ENCODE data around the gene AP4S1.
"Not testable (repeated sequence)": the region's sequence is repeated elsewhere in the genome, so short reads cannot be mapped to it uniquely, and the experiment has no call there.

The AP4S1 gene

DNA sequence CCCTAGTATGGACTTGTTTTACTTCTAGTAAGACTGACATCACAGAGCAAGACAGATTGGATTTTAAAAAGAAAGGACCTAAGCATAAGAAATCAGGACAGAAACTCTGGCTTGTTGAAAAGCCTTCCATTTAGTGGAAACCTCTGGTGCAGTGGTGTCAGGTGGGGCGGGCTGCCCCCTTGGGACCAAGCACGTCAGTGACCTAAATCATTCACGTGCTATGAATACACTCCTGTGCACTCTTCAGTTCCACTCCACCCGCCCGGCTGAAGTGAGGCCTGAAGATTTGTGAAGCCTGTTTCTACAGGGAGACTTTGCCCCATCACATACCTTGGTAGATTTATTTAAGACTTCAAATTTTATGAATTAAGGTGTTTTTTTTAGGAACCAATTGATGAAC lies 58.9 kb downstream of the AP4S1 start:
- no peak overlapping the region for H3K4me3 ChIP-seq (ENCODE audit: low read length)
- H3K9ac ChIP-seq (ENCODE audit: low read length) = no peak overlapping the region
- no peaks in the 10 kb centered on the region for H3K36me3 ChIP-seq (ENCODE audit: control insufficient read depth, insufficient read depth, low read length)
- peak overlapping the region; percentile 45 for H3K27ac ChIP-seq (ENCODE audit: low read depth, low read length)
- no peaks in the 10 kb centered on the region for H3K27me3 ChIP-seq (ENCODE audit: control insufficient read depth, insufficient read depth, low read length)
- H3K4me1 ChIP-seq (ENCODE audit: control insufficient read depth, insufficient read depth, low read length) = no peaks in the 10 kb centered on the region

DNA sequence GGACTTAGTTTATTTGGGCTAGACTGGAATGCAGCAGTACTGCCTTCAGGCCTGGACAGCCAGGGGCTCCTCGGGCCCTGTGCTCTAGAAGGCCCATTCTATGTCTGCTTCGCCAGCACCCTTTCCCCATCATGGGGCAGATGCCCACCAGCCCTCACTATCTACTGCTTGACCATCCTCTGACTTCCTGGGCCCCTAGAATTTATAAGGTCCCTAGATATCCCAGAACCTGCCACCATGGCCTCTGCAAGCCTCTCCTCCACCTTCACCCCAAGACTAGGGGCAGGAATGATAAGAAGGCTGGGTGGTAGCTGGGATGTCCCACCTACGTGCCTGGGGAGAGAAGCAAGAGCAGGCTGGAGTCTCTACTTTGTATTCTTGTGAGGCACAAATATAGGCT lies 59.6 kb downstream of the AP4S1 start:
- no peaks in the 10 kb centered on the region for H3K36me3 ChIP-seq (ENCODE audit: control insufficient read depth, insufficient read depth, low read length)
- H3K4me1 ChIP-seq (ENCODE audit: control insufficient read depth, insufficient read depth, low read length) = no peaks in the 10 kb centered on the region
- no peak overlapping the region for H3K4me3 ChIP-seq (ENCODE audit: low read length)
- H3K27me3 ChIP-seq (ENCODE audit: control insufficient read depth, insufficient read depth, low read length) = no peaks in the 10 kb centered on the region
- H3K9ac ChIP-seq (ENCODE audit: low read length) = no peak overlapping the region
- H3K27ac ChIP-seq (ENCODE audit: low read depth, low read length) = no peak overlapping the region

DNA sequence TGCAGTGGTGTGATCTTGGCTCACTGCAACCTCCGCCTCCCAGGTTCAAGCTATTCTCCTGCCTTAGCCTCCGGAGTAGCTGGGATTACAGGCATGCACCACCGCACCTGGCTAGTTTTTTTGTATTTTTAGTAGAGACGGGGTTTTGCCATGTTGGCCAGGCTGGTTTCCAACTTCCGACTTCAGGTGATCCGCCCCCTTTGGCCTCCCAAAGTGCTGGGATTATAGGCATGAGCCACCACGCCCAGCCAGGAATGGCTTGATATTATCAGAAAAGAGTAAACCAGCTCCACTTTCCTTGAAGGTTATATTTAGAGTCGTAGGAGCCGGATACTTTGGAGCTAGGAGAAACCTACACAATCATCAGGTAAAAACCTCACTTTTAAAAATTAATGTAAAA lies 61.0 kb downstream of the AP4S1 start:
- not testable (repeated sequence) for H3K9ac ChIP-seq (ENCODE audit: low read length); H3K4me3 ChIP-seq (ENCODE audit: low read length); H3K27me3 ChIP-seq (ENCODE audit: control insufficient read depth, insufficient read depth, low read length); H3K36me3 ChIP-seq (ENCODE audit: control insufficient read depth, insufficient read depth, low read length); H3K4me1 ChIP-seq (ENCODE audit: control insufficient read depth, insufficient read depth, low read length); H3K27ac ChIP-seq (ENCODE audit: low read depth, low read length)

DNA sequence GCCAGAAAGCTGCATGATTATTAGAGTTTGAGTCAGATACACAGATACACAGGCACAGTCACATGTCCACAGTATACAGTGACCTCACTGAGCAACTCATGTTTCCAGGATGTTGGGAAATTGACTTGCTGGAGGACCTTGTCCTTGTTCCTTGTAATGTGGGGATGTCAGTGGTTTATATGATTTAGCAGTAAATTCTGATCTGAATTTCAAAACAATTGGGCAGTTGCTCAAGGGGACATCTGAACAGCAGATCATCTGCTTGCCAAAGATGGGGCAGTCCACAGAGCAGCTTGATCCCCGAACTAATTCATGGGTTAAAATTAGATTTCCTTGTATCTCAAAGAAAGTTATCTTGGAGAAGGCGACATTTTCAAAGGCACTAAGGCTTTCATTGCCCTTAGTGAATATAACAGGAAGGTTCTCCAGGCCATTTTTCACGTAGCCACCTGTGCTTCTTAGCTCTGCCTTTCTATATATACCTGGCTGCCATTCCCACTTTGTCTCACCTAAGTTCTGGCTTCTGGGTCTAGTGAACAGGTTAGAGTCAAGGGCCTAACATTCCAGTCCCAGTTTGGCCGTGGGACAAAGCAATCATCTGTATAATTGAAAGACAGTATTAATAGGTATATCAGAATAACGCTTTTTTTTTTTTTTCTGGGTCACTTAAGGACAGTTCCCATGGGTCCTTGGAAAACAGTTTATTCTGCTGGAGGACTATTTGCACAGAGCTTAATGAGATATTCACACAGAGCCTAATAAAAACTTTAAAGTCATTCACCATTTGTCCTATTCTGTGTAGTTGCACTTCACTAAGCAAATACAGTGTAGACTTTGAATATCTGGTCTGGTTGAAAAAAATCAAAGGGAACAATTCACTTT lies 65.7 kb downstream of the AP4S1 start:
- no peak overlapping the region for H3K9ac ChIP-seq (ENCODE audit: low read length)
- no peak overlapping the region for H3K27ac ChIP-seq (ENCODE audit: low read depth, low read length)
- H3K36me3 ChIP-seq (ENCODE audit: control insufficient read depth, insufficient read depth, low read length) = no peaks in the 10 kb centered on the region
- peaks cover 7% of the 10 kb centered on the region for H3K4me1 ChIP-seq (ENCODE audit: control insufficient read depth, insufficient read depth, low read length)
- no peak overlapping the region for H3K4me3 ChIP-seq (ENCODE audit: low read length)
- no peaks in the 10 kb centered on the region for H3K27me3 ChIP-seq (ENCODE audit: control insufficient read depth, insufficient read depth, low read length)

DNA sequence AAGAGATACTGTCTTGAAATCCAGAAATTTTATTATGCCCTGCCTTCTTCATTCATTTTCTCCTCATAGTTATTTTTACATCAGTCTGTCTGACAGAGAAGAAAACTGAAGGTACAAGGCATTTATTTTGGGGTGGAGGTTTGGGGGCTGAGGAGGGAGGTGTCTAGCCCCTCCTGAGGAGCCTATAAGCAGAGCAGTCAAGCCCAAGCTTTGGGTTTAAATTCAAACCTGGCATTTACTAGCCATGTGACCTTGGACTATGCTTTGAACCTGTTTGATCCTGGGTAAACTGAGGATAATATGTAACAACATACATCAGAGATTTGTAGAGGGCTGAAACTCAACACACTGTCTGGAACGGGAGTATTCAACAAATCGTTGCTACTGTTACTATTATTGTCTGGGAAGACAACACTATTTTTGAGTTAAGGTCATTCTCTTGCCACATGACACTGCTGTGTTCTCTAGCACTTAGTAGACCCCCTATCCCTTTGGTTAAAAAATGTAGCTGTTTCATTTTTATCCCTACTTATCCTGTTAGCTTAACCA lies 66.8 kb downstream of the AP4S1 start:
- no peak overlapping the region for H3K9ac ChIP-seq (ENCODE audit: low read length)
- H3K36me3 ChIP-seq (ENCODE audit: control insufficient read depth, insufficient read depth, low read length) = no peaks in the 10 kb centered on the region
- H3K27me3 ChIP-seq (ENCODE audit: control insufficient read depth, insufficient read depth, low read length) = no peaks in the 10 kb centered on the region
- H3K4me1 ChIP-seq (ENCODE audit: control insufficient read depth, insufficient read depth, low read length) = peaks cover 7% of the 10 kb centered on the region
- H3K27ac ChIP-seq (ENCODE audit: low read depth, low read length) = no peak overlapping the region
- H3K4me3 ChIP-seq (ENCODE audit: low read length) = no peak overlapping the region

DNA sequence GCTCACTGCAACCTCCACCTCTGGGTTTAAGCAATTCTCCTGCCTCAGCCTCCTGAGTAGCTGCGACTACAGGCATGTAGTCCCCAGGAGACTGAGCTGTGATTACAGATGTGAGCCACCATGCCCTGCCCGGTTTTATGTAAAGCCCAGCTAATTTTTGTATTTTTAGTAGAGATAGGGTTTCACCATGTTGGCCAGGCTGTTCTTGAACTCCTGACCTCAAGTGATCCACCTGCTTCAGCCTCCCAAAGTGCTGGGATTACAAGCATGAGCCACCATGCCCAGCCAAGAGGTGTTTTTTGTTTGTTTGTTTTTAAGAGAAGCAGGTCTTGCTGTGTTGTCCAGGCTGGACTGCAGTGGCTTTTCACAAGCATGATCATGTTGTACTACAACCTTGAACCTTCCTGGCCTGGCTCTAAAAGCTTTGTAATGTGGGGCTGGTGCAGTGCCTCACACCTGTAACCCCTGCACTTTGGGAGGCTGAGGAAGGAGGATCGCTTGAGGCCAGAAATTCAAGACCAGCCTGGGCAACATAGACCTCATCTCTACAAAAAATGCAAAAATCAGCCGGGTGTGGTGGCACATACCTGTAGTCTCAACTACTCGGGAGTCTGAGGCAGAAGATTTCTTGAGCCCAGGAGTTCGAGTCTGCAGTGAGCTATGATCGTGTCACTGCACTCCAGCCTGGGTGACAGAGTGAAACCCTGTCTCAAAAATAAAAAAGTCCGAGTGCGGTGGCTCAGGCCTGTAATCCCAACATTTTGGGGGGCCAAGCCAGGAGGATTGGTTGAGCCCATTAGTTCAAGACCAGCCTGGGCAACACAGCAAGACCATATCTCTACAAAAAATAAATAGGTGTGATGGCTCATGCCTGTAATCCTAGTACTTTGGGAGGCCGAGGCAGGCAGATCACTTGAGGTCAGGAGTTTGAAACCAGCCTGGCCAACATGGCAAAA lies 68.7 kb downstream of the AP4S1 start:
- not testable (repeated sequence) for H3K27me3 ChIP-seq (ENCODE audit: control insufficient read depth, insufficient read depth, low read length); H3K9ac ChIP-seq (ENCODE audit: low read length); H3K27ac ChIP-seq (ENCODE audit: low read depth, low read length); H3K4me3 ChIP-seq (ENCODE audit: low read length); H3K4me1 ChIP-seq (ENCODE audit: control insufficient read depth, insufficient read depth, low read length); H3K36me3 ChIP-seq (ENCODE audit: control insufficient read depth, insufficient read depth, low read length)

DNA sequence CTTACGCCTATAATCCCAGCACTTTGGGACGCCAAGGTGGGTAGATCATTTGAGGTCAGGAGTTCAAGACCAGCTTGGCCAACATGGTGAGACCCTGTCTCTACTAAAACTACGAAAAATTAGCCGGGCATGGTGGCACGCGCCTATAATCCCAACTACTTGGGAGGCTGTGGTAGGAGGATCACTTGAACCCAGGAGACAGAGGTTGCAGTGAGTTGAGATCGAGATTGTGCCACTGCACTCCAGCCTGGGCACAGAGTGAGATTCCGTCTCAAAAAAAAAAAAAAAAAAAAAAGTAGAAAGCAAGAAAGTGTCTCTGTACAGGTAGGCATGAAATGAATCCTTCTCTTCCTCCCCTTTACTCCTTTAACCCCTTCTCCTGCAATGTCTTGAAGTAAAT lies 70.4 kb downstream of the AP4S1 start:
- not testable (repeated sequence) for H3K36me3 ChIP-seq (ENCODE audit: control insufficient read depth, insufficient read depth, low read length); H3K9ac ChIP-seq (ENCODE audit: low read length); H3K4me1 ChIP-seq (ENCODE audit: control insufficient read depth, insufficient read depth, low read length); H3K27ac ChIP-seq (ENCODE audit: low read depth, low read length); H3K4me3 ChIP-seq (ENCODE audit: low read length); H3K27me3 ChIP-seq (ENCODE audit: control insufficient read depth, insufficient read depth, low read length)

DNA sequence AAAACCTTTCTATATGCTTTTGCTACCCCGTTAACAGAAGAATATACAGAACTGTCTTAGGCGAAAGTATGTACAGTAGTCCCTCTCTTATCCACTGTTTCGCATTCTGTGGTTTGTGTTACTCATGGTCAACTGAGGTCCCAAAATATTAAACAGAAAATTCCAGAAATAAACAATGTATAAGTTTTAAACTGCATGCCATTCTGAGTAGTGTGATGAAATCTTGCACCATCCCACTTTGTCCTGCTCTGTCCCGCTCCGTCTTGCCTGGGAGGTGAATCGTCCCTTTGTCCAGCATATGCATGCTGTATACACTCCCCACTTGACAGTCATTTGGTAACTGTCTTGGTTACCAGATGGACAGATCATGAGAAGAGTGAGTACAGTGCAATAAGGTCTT lies 70.8 kb downstream of the AP4S1 start:
- Histone ChIP-seq H3K4me1 (ENCODE audit: control insufficient read depth, insufficient read depth, low read length) (no peaks in the 10 kb centered on the region), H3K27me3 (ENCODE audit: control insufficient read depth, insufficient read depth, low read length) (no peaks in the 10 kb centered on the region), H3K4me3 (ENCODE audit: low read length) (no peak overlapping the region), H3K27ac (ENCODE audit: low read depth, low read length) (no peak overlapping the region), H3K36me3 (ENCODE audit: control insufficient read depth, insufficient read depth, low read length) (peaks cover 12% of the 10 kb centered on the region), H3K9ac (ENCODE audit: low read length) (no peak overlapping the region)

DNA sequence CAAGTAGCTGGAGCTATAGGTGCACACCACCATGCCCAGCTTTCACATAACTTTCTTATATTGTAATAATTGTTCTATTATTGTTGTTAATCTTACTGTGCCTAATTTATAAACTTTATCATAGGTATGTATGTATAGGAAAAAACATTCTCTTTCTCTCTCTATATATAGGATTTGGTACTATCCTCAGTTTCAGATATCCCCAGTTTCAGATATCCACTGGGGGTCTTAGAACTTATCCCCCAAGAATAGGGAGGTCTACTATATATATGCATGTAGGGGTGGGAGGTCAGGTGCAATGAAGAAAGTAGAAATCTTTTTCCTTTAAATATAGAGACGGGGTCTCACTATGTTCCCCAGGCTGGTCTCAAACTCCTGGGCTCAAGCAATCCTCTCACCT lies 71.6 kb downstream of the AP4S1 start:
- Histone ChIP-seq H3K36me3 (ENCODE audit: control insufficient read depth, insufficient read depth, low read length) (peaks cover 12% of the 10 kb centered on the region), H3K9ac (ENCODE audit: low read length) (no peak overlapping the region), H3K4me1 (ENCODE audit: control insufficient read depth, insufficient read depth, low read length) (no peaks in the 10 kb centered on the region)

DNA sequence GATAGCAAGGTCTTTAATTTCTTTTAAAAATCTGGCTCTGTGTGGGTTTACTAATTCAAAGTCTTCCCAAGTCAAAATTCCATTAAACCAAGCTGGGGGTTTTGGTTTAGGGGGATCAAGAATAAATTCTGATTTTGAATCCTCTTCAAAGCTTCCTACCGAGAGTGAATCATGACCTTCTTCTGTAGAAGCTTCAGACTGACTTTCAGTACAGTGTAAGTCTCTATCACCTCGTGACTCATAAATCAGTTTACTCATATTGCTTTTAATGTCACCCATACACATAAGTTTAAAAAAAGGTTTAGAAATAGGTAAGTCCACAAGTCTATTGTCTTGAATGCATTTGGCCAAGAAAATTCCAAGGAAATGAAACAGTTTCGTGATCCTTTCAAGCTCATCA lies 81.3 kb downstream of the AP4S1 start:
- Histone ChIP-seq H3K9ac (ENCODE audit: low read length) (no peak overlapping the region), H3K4me3 (ENCODE audit: low read length) (no peak overlapping the region), H3K27ac (ENCODE audit: low read depth, low read length) (no peak overlapping the region), H3K4me1 (ENCODE audit: control insufficient read depth, insufficient read depth, low read length) (no peaks in the 10 kb centered on the region), H3K27me3 (ENCODE audit: control insufficient read depth, insufficient read depth, low read length) (no peaks in the 10 kb centered on the region), H3K36me3 (ENCODE audit: control insufficient read depth, insufficient read depth, low read length) (peaks cover 24% of the 10 kb centered on the region)

More for the DNA sequence above, 71.6 kb downstream of the AP4S1 start:
- Histone ChIP-seq H3K27me3 (ENCODE audit: control insufficient read depth, insufficient read depth, low read length) (no peaks in the 10 kb centered on the region), H3K27ac (ENCODE audit: low read depth, low read length) (no peak overlapping the region), H3K4me3 (ENCODE audit: low read length) (no peak overlapping the region)

DNA sequence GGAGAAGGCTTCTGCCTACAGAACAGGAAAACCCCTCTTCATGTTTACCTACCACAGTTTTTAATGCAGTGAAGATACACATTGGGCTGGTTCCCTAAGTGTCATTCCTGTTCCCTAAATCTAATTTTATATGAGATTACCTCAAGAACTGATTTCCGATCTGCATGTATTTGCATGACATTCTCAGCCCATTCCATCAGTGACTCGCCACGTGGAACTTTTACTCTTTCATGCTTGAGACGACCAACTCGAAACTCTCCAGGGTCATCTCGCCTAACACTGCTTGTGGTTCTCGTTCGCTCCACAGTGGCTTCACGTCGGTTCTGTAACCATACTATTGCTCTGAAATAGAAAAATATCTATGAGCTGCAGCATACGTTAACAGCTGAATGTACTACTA lies 83.8 kb downstream of the AP4S1 start:
- Histone ChIP-seq H3K27me3 (ENCODE audit: control insufficient read depth, insufficient read depth, low read length) (no peaks in the 10 kb centered on the region), H3K4me3 (ENCODE audit: low read length) (no peak overlapping the region), H3K4me1 (ENCODE audit: control insufficient read depth, insufficient read depth, low read length) (no peaks in the 10 kb centered on the region), H3K36me3 (ENCODE audit: control insufficient read depth, insufficient read depth, low read length) (peaks cover 26% of the 10 kb centered on the region), H3K27ac (ENCODE audit: low read depth, low read length) (no peak overlapping the region), H3K9ac (ENCODE audit: low read length) (no peak overlapping the region)

DNA sequence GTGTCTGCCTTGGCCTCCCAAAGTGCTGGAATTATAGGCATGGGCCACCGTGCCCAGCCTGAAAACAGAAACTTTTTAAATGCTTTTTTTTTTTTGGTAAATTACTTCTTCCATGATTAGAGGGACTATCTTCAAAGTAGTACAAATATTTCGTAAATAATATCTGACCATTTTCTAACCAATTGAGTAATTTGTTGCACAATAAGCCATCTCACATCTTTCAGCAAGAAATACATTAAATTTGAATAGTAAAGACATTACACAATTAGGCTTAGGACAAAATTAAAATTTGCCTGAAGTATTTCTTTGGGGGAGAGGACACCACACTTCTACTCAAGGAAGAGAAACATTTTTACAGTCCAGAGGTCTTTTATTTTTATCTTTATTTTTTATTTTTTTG lies 85.4 kb downstream of the AP4S1 start:
- Histone ChIP-seq H3K27ac (ENCODE audit: low read depth, low read length) (no peak overlapping the region), H3K36me3 (ENCODE audit: control insufficient read depth, insufficient read depth, low read length) (peaks cover 30% of the 10 kb centered on the region), H3K4me3 (ENCODE audit: low read length) (no peak overlapping the region), H3K4me1 (ENCODE audit: control insufficient read depth, insufficient read depth, low read length) (no peaks in the 10 kb centered on the region), H3K27me3 (ENCODE audit: control insufficient read depth, insufficient read depth, low read length) (no peaks in the 10 kb centered on the region), H3K9ac (ENCODE audit: low read length) (no peak overlapping the region)

All from rectal smooth muscle tissue (tissue), 1 donor.